NCI-H2196 treated with DMSO at 0.1 percent for 48 hours (cell line): ENCODE measurements around the gene ELF3.
"Not testable (repeated sequence)": the region's sequence is repeated elsewhere in the genome, so short reads cannot be mapped to it uniquely, and the experiment has no call there.

ENCODE experiments used
- DNase-seq: peaks from one replicate; lab custom pipeline; 2025; ENCODE audit not compliant: unreplicated experiment; lab: John Stamatoyannopoulos, UW

Gene ELF3

GRCh38 chr1:202010180-202011015 lies at the start of gene ELF3:
ELF3 (plus strand) TSS chr1:202010587; CDS start chr1:202011137, 550 bp downstream.
- peak; percentile 97 for DNase-seq

GRCh38 chr1:201962382-201962781 lies 48.0 kb upstream of the ELF3 start:
- not testable (repeated sequence) for DNase-seq

- DNase-seq, result no peak
These were observed 46.1 kb upstream of the ELF3 start for GRCh38 chr1:201964261-201964660.

- no peak for DNase-seq
These were observed 44.2 kb upstream of the ELF3 start for GRCh38 chr1:201966171-201966570.

GRCh38 chr1:201968202-201968925 lies 42.0 kb upstream of the ELF3 start:
- DNase-seq, result no peak

GRCh38 chr1:201970334-201971159 lies 39.8 kb upstream of the ELF3 start:
- DNase-seq, result no peak

- DNase-seq, result peak; percentile 30
These were observed 28.2 kb upstream of the ELF3 start for GRCh38 chr1:201982082-201982622.

GRCh38 chr1:201982623-201983379 lies 27.6 kb upstream of the ELF3 start, which contains the start of gene RNPEP:
RNPEP (plus strand) TSS chr1:201982648; CDS start chr1:201982667, 19 bp downstream.
- peak; percentile 61 for DNase-seq

GRCh38 chr1:201983380-201983805 lies 27.0 kb upstream of the ELF3 start:
- DNase-seq, result no peak

GRCh38 chr1:201984446-201984845 lies 25.9 kb upstream of the ELF3 start:
- DNase-seq, result no peak

GRCh38 chr1:201985355-201985754 lies 25.0 kb upstream of the ELF3 start:
- no peak for DNase-seq

GRCh38 chr1:201988601-201989000 lies 21.8 kb upstream of the ELF3 start:
- DNase-seq, result no peak

- no peak for DNase-seq
These were observed 20.8 kb upstream of the ELF3 start for GRCh38 chr1:201989354-201990128.

- no peak for DNase-seq
These were observed 20.0 kb upstream of the ELF3 start for GRCh38 chr1:201990427-201990826.

- DNase-seq, result peak; percentile 83
These were observed 10.7 kb upstream of the ELF3 start for GRCh38 chr1:201999625-202000238.

- no peak for DNase-seq
These were observed 7.9 kb upstream of the ELF3 start for GRCh38 chr1:202002507-202002906.

GRCh38 chr1:202004711-202005110 lies 5.7 kb upstream of the ELF3 start:
- no peak for DNase-seq

- no peak for DNase-seq
These were observed 4.4 kb upstream of the ELF3 start for GRCh38 chr1:202005958-202006357.

GRCh38 chr1:202007304-202007703 lies 3.1 kb upstream of the ELF3 start:
- no peak for DNase-seq
